HCT116 (cell line): ENCODE results near the gene ZNF783.

Source experiments
- CEBPB ChIP-seq: IDR thresholded peaks from 2 replicates; pipeline ENCODE4 v1.6.1; 2012; ENCODE audit warnings: low read depth
- CTCF ChIP-seq, 3 experiments: fragments of 200-600 bp in 1 of 3; sonication (generic) in 1 of 3; IDR thresholded peaks in 2 of 3; conservative IDR thresholded peaks in 1 of 3; 2 replicates each; pipeline ENCODE4 v1.5.1; 2012 to 2017; ENCODE audit warnings: low read depth in 2 of 3, low read length in 2 of 3, antibody characterized with exemption in 1 of 3, borderline replicate concordance in 1 of 3, control low read depth in 1 of 3, mild to moderate bottlenecking in 1 of 3, mixed read lengths in 1 of 3, mixed run types in 1 of 3, moderate library complexity in 1 of 3; ENCODE audit not compliant: insufficient read depth in 1 of 3
- EZH2 ChIP-seq: fragments of 200-600 bp; sonication (generic); IDR thresholded peaks from 2 replicates; pipeline ENCODE4 v1.6.1; 2017; ENCODE audit warnings: antibody characterized with exemption, mixed run types
- FOSL1 ChIP-seq: IDR thresholded peaks from 2 replicates; pipeline ENCODE4 v1.6.1; 2012; ENCODE audit warnings: low read depth
- REST ChIP-seq: IDR thresholded peaks from 2 replicates; pipeline ENCODE4 v1.6.1; 2012; ENCODE audit warnings: low read depth
- SIN3A ChIP-seq: IDR thresholded peaks from 2 replicates; pipeline ENCODE4 v1.6.1; 2012; ENCODE audit warnings: low read depth
- SP1 ChIP-seq: IDR thresholded peaks from 2 replicates; pipeline ENCODE4 v1.6.1; 2012; ENCODE audit warnings: low read depth
- TCF7L2 ChIP-seq: IDR thresholded peaks from 2 replicates; pipeline ENCODE4 v1.7.0; 2011; ENCODE audit warnings: borderline replicate concordance, inconsistent platforms; ENCODE audit not compliant: insufficient read depth, insufficient read length; ENCODE audit errors: extremely low read depth
- ZBTB33 ChIP-seq: IDR thresholded peaks from 2 replicates; pipeline ENCODE4 v1.6.1; 2011; ENCODE audit warnings: mild to moderate bottlenecking, low read length, moderate library complexity; ENCODE audit not compliant: insufficient replicate concordance; ENCODE audit errors: extremely low read depth

- no peak for TF ChIP-seq SIN3A
- TF ChIP-seq CTCF (IDR thresholded peaks at IDR 0.05 in 2 of 3, conservative IDR thresholded peaks at IDR 0.05 in 1 of 3; ENCODE audit: borderline replicate concordance in 1 of 3, insufficient read depth in 1 of 3, low read depth in 2 of 3, low read length in 2 of 3), result no peak
- no peak for TF ChIP-seq REST
- TF ChIP-seq FOSL1, result no peak
- TF ChIP-seq EZH2, result no peak
- TF ChIP-seq TCF7L2, result no peak
- TF ChIP-seq SP1, result no peak
- no peak for TF ChIP-seq CEBPB
- no peak for TF ChIP-seq ZBTB33
These were observed 49.1 kb downstream of the ZNF783 start for GRCh38 chr7:149310990-149311573.
